Stimulated activated CD4-positive, alpha-beta T cell treated with anti-CD3 and anti-CD28 coated beads, Interleukin-12 subunit alpha, Interleukin-12 subunit beta, amount 100 ng/mL, for 24 hours (primary cell): Measurements from ENCODE around the gene NOTCH4.
"Not testable (repeated sequence)": the region's sequence is repeated elsewhere in the genome, so short reads cannot be mapped to it uniquely, and the experiment has no call there.

Source experiments
- DNase-seq, 2 experiments: peaks; one replicate each; pipeline ENCODE4 v3.0.0-alpha.2; 2020; ENCODE audit warnings: low read depth in 2 of 2

The NOTCH4 gene

DNA sequence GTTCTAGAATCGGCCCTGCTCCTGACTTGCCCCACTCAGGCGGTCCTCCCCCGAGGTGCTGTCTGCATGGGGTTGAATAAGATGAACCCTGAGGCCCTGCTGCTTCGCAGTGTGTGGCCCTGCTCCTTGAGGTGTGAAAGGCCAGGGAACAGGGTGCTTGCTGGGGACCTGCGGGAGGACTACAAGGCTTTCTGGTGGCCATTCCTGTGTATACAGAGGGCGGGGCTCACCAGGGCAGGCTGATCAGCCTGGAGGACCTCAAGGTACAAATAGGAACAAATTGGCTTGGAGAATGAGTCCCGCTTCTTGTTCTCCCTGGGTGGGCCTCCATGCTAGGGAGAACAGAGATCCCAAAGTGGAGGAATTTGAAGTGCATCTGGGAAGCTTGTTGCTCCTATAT lies 5.7 kb downstream of the NOTCH4 start:
- DNase-seq: no peak

GRCh38 chr6:32216998-32217397 lies 6.9 kb downstream of the NOTCH4 start:
- no peak for DNase-seq

GRCh38 chr6:32216285-32216684 lies 7.6 kb downstream of the NOTCH4 start:
- no peak for DNase-seq

GRCh38 chr6:32215617-32216016 lies 8.2 kb downstream of the NOTCH4 start:
- DNase-seq: no peak

DNA sequence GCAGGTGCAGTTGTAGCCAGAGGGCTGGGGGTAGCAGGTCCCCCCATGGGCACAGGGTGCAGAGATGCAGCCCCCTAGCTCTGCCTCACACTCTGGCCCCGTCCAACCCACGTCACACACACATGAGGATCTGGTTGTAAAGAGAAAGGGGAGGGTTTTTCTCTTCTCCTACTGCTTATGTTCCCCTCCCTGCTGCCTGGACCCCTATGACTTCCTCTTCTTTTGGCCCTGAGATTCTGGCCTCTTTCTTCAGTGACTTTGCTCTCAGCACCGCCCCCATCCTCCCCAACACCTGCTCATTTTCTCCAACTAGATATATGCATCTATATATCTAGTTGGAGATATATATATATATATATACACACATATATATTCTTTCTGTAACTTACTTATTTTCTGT lies 9.7 kb downstream of the NOTCH4 start:
- no peak for DNase-seq

- no peak for DNase-seq
Measured at GRCh38 chr6:32213649-32214048, 10.2 kb downstream of the NOTCH4 start.

GRCh38 chr6:32212076-32212760 lies 11.6 kb downstream of the NOTCH4 start:
- DNase-seq: no peak

DNA sequence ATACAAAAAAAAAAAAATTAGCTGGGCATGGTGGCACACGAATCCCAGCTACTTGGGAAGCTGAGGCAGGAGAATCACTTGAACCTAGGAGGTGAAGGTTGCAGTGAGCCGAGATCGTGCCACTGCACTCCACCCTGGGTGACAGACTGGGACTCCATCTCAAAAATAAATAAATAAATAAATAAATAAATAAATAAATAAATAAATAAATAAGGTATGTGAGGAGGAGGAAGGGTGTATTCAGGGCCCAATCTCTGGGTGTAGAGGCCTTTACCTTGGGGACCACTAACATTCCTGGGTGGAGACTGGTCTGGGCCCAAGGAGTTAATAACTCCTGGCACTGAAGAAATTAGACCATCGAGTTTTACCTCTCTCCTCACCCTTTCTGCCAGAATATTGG lies 12.4 kb downstream of the NOTCH4 start:
- not testable (repeated sequence) for DNase-seq

DNA sequence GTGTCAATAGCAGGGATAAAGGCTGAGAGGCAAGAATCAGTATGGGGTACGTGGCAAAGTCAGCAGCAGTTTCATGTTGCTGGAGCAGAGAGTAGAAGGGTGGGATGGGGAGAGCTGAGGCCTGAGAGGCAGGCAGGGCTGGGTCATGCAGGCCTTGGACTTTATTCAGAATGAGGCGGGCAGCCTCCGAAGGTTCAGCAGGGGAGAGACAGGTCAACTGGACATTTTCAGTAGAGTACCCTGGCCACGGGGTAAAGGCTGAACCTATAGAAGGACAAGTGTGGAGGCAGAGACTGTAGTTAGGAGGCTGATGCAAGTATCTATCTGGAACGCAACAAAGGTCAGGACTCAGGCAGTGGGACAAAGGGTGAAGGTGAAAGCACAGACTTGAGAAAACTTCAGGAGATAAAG lies 13.7 kb downstream of the NOTCH4 start:
- no peak for DNase-seq

DNA sequence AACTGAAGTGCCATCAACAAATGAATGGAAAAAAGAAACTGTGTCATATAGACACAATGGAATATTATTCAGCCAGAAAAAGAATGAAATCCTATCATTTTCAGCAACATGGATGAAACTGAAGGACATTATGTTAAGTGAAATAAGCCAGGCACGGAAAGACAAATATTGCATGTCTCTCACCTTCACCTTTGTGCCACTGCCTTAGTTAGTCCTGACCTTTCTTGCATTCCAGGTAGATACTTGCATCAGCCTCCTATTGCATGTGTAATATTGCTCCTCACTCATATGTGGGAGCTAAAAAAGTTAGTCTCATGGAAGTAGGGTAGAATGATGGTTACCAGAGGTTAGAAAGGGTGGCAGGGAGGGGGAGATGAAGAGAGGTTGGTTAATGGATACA lies 14.9 kb downstream of the NOTCH4 start:
- no peak for DNase-seq

- DNase-seq: no peak
Measured at GRCh38 chr6:32204268-32204715, 19.6 kb downstream of the NOTCH4 start.

- no peak for DNase-seq
Measured at GRCh38 chr6:32203426-32204267, 20.2 kb downstream of the NOTCH4 start.

GRCh38 chr6:32202186-32202585 lies 21.7 kb downstream of the NOTCH4 start:
- DNase-seq: no peak

- DNase-seq: no peak
Measured at GRCh38 chr6:32200711-32201475, 23.0 kb downstream of the NOTCH4 start.

DNA sequence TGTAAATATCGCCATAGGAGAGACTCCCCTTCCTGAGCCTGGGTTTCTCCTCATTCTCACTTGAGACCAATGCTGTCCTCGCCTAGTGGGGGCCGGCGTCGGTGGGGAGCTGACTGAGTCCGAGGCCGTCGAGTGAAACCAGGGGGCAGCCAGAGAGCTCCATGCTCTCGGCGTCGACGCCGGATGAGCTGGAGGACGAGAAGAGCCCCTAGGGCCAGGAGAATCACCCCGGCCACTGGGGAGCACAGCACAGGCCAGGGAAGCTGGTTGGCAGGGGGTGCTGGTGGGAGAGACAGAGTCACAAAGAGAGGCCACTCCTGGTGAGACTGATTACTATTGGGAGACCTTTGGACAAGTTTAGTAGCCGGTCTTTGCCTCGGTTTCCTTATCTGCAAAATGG lies 25.0 kb downstream of the NOTCH4 start:
- DNase-seq: no peak

- no peak for DNase-seq
Measured at GRCh38 chr6:32198345-32198696, 25.5 kb downstream of the NOTCH4 start.

GRCh38 chr6:32196682-32197616 lies 26.9 kb downstream of the NOTCH4 start:
- DNase-seq: no peak

DNA sequence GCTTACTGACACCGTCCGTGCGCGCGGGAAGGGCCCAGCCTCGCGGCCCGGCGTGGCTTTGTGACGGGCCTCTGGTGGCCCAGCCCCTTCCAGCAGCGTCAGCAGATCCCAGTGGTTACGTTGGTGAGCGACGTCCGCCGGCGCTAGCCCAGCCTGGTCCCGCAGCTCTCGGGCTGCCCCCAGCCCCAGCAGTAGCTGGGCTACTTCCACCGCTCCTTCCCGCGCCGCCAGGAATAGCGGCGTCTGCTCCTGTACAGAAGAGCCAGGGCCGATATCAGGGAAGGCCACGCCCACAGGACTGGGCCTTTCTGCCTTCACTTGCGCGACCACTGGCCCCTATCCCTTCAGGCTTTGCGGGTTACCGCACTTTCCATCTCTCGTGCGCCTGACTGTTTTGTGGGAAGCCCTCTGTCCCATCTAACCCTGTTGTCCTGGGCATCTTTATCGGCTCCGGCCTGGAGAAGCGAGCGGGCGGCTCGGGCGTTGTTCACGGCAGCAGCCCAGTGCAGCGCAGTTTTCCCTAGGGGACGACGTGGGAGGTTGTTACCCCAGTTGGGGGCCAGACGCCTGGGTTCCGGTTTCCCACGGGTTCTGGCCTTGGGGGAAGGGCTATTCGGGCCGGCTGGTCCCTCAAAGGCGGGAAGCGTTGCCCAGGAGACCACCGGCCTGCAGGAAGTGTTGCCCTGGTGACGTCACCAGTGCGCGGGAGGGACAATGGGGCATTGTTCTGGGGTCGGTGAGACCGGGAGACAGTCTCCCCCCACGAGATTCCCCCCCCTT lies 27.8 kb downstream of the NOTCH4 start:
- peak in 1 of 2 experiments; percentile 64 for DNase-seq

GRCh38 chr6:32195652-32195901 lies 28.3 kb downstream of the NOTCH4 start:
- peak; percentile 100 for DNase-seq

GRCh38 chr6:32194825-32195651 lies 28.8 kb downstream of the NOTCH4 start:
- no peak for DNase-seq
